GM12873 (cell line): ENCODE results near the gene RIPOR3.

Source experiments
- CTCF ChIP-seq: IDR thresholded peaks from 2 replicates; pipeline ENCODE4 v1.5.1; 2012; ENCODE audit warnings: low read depth, mild to moderate bottlenecking, moderate library complexity, low read length, control low read depth; ENCODE audit not compliant: insufficient read depth; ENCODE audit errors: missing control alignments

Gene RIPOR3

GRCh38 chr20:50587291-50587961, 103.9 kb downstream of the RIPOR3 start:
- no peak for TF ChIP-seq CTCF

- TF ChIP-seq CTCF: no peak
These were observed 104.7 kb downstream of the RIPOR3 start for GRCh38 chr20:50586531-50587232.

- TF ChIP-seq CTCF: no peak
These were observed 105.7 kb downstream of the RIPOR3 start for GRCh38 chr20:50585678-50586077.

GRCh38 chr20:50585214-50585613, 106.1 kb downstream of the RIPOR3 start:
- TF ChIP-seq CTCF: no peak

- no peak for TF ChIP-seq CTCF
These were observed 106.7 kb downstream of the RIPOR3 start for GRCh38 chr20:50584687-50585086.

GRCh38 chr20:50583442-50584150, 107.7 kb downstream of the RIPOR3 start:
- no peak for TF ChIP-seq CTCF

- TF ChIP-seq CTCF: no peak
These were observed 108.6 kb downstream of the RIPOR3 start for GRCh38 chr20:50582591-50583234.
